Gastroesophageal sphincter (tissue), 4 donors: ENCODE results near the gene NRSN2. TPM values are rescaled to one million over a fixed set of nuclear protein-coding genes. Genes with fewer than 3 reads are reported as not detected.

Experiments used
- ATAC-seq: fragments of 150-250 bp; one replicate; pipeline ENCODE4 v1.9.1; 2016; ENCODE audit warnings: mild to moderate bottlenecking, moderate library complexity
- H3K27ac ChIP-seq, 4 donors: fragments of 200-600 bp; sonication (generic) in 3 of 4; 1 replicate in 3 of 4; 2 replicates in 1 of 4; pipeline ENCODE4 v1.5.1; 2016 to 2019
- H3K27me3 ChIP-seq: fragments of 200-600 bp; sonication (generic); one replicate; pipeline ENCODE4 v1.5.1; 2019
- H3K36me3 ChIP-seq, 2 donors: fragments of 200-600 bp; sonication (generic); one replicate each; pipeline ENCODE4 v1.5.1; 2019; ENCODE audit warnings: control low read depth in 1 of 2
- H3K4me1 ChIP-seq, 3 donors: fragments of 200-600 bp; sonication (generic); 1 replicate in 2 of 3; 2 replicates in 1 of 3; pipeline ENCODE4 v1.5.1; 2016 to 2019; ENCODE audit warnings: control low read depth in 2 of 3
- H3K4me3 ChIP-seq, 2 donors: fragments of 200-600 bp; sonication (generic); one replicate each; pipeline ENCODE4 v1.5.1; 2019; ENCODE audit warnings: mild to moderate bottlenecking in 1 of 2, moderate library complexity in 1 of 2
- H3K9me3 ChIP-seq, 3 donors: fragments of 200-600 bp; sonication (generic); one replicate each; pipeline ENCODE4 v1.5.1; 2017 to 2019; ENCODE audit warnings: control low read depth in 2 of 3
- EP300 ChIP-seq: sonication (generic); formaldehyde crosslinking; IDR thresholded peaks from one replicate; pipeline ENCODE4 v1.6.1; 2017; ENCODE audit warnings: antibody characterized with exemption, mild to moderate bottlenecking
- POLR2A ChIP-seq, 2 donors: fragments of 450-650 bp; IDR thresholded peaks; one replicate each; pipeline ENCODE4 v1.6.1; 2017; ENCODE audit warnings: antibody characterized with exemption in 2 of 2, mild to moderate bottlenecking in 2 of 2, moderate library complexity in 1 of 2
- POLR2AphosphoS5 ChIP-seq: sonication (generic); formaldehyde crosslinking; IDR thresholded peaks from one replicate; pipeline ENCODE4 v1.6.1; 2017; ENCODE audit warnings: antibody characterized with exemption
- WGBS, 2 donors: methylation state at CpG; one replicate each; pipeline ENCODE4 v1.1.5; 2018; ENCODE audit warnings: low coverage in 1 of 2; 5-methylcytosine and 5-hydroxymethylcytosine counted together
- total RNA-seq, 4 donors: library from RNA; depleted of rRNA; stranded (reverse); fragments of >200 nt; gene quantifications; one replicate each; pipeline ENCODE4 v1.1.0, GENCODE V29; 2016
- TF ChIP-seq, protein P1 (sequence below), 4 experiments: fragments of 200-600 bp in 2 of 4; fragments of 450-650 bp in 2 of 4; sonication (generic) in 1 of 4; IDR thresholded peaks; one replicate each; pipeline ENCODE4 v1.5.1; 2017 to 2019; ENCODE audit warnings: antibody characterized with exemption in 4 of 4, mild to moderate bottlenecking in 2 of 4, moderate library complexity in 2 of 4

NRSN2 gene
- total RNA-seq, 4 donors from 2014 or later: 25.3 to 51.6 (median 30.2) TPM

DNA sequence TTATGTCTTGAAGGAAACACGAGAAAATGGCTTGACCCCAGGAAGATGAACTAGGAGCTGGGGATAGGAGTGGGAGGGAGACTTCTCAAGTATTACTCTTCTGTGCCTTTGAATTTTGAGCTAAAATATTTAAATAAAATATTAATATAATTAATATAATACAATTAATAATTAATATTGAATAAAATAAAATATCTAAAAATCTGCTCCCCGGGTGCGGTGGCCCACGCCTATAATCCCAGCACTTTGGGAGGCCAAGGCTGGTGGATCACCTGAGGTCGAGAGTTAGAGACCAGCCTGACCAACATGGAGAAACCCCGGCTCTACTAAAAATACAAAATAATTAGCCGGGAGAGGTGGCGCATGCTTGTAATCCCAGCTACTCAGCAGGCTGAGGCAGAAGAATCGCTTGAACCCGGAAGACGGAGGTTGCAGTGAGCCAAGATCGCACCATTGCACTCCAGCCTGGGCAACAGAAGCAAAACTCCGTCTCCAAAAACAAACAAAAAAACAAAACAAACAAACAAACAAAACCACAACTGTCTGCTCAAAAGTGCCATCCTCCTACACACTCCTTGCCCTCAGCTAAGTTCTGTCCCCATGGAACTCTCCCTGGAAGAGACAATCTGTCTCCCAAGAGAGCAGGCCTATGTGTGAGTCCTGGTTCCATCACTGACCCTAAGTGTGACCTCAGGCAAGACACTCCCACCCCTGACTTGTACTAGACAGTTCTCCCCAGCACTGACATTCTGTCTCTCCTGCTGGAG, 20.0 kb downstream of the NRSN2 start:
- WGBS, 2 donors: 65 to 83% methylated on average over 4 to 13 of the region's 13 CpGs

DNA sequence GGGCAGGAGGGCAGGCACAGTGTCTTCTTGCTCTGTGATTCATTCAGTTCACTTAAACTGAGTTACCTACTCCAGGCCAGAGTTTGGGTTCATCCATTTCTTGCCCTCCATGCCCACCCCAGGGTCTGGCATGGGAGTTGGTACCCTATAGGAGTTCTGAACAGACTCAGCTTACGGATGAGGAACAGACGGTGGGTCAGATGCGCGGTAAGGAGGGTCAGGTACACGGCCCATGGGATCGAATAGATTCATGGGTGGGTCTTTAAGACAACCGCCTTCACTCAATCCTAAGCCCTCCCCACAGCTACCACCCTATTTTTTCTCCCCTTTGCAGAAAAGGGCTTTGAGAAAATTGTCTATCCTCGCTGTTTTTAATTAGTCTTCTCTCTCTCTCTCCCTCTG, 20.6 kb downstream of the NRSN2 start:
- no peak overlapping the region for H3K27ac ChIP-seq
- no peak overlapping the region for H3K4me3 ChIP-seq
- peaks cover 0 to 17% (median 3%) of the 10 kb centered on the region in 3 donors for H3K4me1 ChIP-seq
- H3K9me3 ChIP-seq: no peaks in the 10 kb centered on the region
- H3K36me3 ChIP-seq: no peaks in the 10 kb centered on the region
- no peak for TF ChIP-seq EP300
- no peak for ATAC-seq
- WGBS, 2 donors: 77 to 86% methylated on average over 4 to 8 of the region's 8 CpGs
- peaks cover 9% of the 10 kb centered on the region for H3K27me3 ChIP-seq

More for the DNA sequence above, 20.0 kb downstream of the NRSN2 start:
- Histone ChIP-seq H3K4me1 (peaks cover 0 to 17% (median 0%) of the 10 kb centered on the region in 3 donors), H3K27ac (no peak overlapping the region), H3K4me3 (no peak overlapping the region), H3K36me3 (no peaks in the 10 kb centered on the region), H3K9me3 (no peaks in the 10 kb centered on the region), H3K27me3 (peaks cover 9% of the 10 kb centered on the region)
- TF ChIP-seq EP300 (no peak), POLR2AphosphoS5 (no peak), POLR2A (IDR thresholded peaks at IDR 0.05) (no peak)
- TF ChIP-seq, protein P1, sequence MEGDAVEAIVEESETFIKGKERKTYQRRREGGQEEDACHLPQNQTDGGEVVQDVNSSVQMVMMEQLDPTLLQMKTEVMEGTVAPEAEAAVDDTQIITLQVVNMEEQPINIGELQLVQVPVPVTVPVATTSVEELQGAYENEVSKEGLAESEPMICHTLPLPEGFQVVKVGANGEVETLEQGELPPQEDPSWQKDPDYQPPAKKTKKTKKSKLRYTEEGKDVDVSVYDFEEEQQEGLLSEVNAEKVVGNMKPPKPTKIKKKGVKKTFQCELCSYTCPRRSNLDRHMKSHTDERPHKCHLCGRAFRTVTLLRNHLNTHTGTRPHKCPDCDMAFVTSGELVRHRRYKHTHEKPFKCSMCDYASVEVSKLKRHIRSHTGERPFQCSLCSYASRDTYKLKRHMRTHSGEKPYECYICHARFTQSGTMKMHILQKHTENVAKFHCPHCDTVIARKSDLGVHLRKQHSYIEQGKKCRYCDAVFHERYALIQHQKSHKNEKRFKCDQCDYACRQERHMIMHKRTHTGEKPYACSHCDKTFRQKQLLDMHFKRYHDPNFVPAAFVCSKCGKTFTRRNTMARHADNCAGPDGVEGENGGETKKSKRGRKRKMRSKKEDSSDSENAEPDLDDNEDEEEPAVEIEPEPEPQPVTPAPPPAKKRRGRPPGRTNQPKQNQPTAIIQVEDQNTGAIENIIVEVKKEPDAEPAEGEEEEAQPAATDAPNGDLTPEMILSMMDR (IDR thresholded peaks at IDR 0.05): no peak
- ATAC-seq: no peak

DNA sequence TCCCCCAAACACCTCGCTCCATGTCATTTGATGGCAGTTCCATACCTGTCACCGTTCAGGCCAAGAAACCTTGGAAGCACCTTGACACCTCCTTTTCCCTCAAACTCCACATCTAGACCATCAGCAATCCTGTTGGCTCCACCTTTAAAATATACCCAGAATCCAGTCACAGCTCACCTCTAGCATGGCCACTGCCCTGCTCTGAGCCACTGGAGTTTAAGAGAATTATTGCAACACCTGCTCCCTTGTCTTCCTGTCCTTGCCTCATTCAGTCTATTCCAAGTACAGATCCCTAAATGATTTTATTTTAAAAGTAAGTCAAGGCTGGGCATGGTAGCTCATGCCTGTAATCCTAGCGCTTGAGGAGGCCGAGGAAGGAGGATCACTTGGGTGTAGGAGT, 22.0 kb downstream of the NRSN2 start:
- Histone ChIP-seq H3K4me3 (no peak overlapping the region), H3K9me3 (no peaks in the 10 kb centered on the region), H3K27me3 (peaks cover 9% of the 10 kb centered on the region), H3K27ac (no peak overlapping the region), H3K4me1 (peaks cover 0 to 11% (median 3%) of the 10 kb centered on the region in 3 donors), H3K36me3 (no peaks in the 10 kb centered on the region)
- ATAC-seq: no peak
- TF ChIP-seq, protein P1 (IDR thresholded peaks at IDR 0.05): no peak
- TF ChIP-seq POLR2AphosphoS5 (no peak), POLR2A (IDR thresholded peaks at IDR 0.05) (no peak)
- 79 to 98% methylated on average over 4 of the region's 4 CpGs for WGBS, 2 donors

DNA sequence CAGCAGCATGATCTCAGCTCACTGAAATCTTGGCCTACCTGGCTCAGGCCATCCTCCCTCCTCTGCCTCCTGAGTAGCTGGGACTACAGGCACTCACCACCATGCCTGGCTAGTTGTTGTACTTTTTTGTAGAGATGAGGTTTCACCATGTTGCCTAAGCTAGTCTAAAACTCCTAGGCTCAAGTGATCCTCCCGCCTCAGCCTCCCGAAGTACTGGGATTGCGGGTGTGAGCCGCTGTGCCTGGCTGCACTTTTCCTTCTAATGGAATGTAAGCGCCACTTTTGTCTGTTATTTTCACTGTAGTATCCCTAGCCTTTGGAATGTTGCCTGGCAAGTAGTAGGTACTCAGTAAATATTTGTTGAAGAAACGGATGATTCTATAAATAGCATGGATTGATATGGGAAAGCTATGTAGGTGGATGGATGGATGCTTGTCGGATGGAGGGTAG, 23.3 kb downstream of the NRSN2 start:
- ATAC-seq: no peak
- no peaks in the 10 kb centered on the region for H3K36me3 ChIP-seq
- no peak overlapping the region for H3K27ac ChIP-seq
- 64 to 85% methylated on average over 2 to 7 of the region's 7 CpGs for WGBS, 2 donors
- H3K4me1 ChIP-seq: peaks cover 0 to 11% (median 3%) of the 10 kb centered on the region in 3 donors
- TF ChIP-seq POLR2AphosphoS5: no peak
- TF ChIP-seq EP300: no peak
- TF ChIP-seq, protein P1 (IDR thresholded peaks at IDR 0.05): no peak
- no peak for TF ChIP-seq POLR2A (IDR thresholded peaks at IDR 0.05)
- no peaks in the 10 kb centered on the region for H3K9me3 ChIP-seq
- no peak overlapping the region for H3K4me3 ChIP-seq
- peaks cover 9% of the 10 kb centered on the region for H3K27me3 ChIP-seq

DNA sequence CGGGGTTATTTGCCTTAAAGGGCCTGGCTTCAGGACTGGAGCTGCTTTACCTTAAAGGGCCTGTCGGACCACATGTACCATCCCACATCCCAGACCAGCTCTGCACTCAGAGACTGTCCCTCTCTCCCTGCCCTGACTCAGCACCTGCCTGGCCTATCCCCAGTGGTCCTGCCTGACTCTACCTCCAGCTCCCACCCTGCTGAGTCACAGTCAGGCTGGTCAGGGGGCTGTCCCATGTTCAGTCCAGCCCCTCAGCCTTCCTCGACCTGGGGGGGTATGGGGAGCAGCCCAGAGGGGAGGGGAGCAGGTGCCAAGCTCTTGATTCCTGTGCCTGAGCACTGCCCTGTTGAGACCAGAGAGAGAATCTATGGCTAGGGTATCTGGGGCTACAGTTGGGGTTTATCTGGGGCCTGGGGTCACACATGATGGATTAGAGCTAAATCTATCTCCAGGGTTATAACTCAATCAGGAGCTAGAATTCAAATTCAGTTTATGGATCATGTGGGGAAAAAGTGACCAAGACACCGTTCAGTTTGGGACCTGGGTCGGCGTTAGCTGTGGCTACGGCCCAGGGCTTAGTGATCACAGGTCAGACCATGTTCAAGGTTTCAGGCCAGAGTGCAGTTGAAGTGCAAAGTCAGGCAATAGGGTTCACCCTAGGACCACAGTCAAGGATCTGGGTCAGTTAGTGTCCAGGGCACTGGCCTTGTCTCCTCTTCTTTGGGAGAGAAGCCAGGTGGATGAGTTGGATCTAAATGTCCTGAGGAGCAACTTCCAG, 24.3 kb downstream of the NRSN2 start:
- Histone ChIP-seq H3K4me1 (peaks cover 0 to 11% (median 3%) of the 10 kb centered on the region in 3 donors), H3K36me3 (no peaks in the 10 kb centered on the region), H3K4me3 (no peak overlapping the region), H3K27me3 (peaks cover 9% of the 10 kb centered on the region), H3K9me3 (no peaks in the 10 kb centered on the region), H3K27ac (peak overlapping the region in 2 of 4 donors; percentile 50 to 51)
- ATAC-seq: no peak
- TF ChIP-seq, protein P1 (IDR thresholded peaks at IDR 0.05): no peak
- TF ChIP-seq POLR2A (IDR thresholded peaks at IDR 0.05) (no peak), POLR2AphosphoS5 (no peak), EP300 (no peak)
- WGBS, 2 donors: 81 to 92% methylated on average over 3 to 5 of the region's 7 CpGs
